Tibial artery (tissue), 4 donors: ENCODE results near the gene CIDEA.
A peak's percentile ranks its signal among the peaks of the same experiment; 100 is the strongest.

Source experiments
- DNase-seq, 2 donors: peaks; one replicate each; pipeline ENCODE4 v3.0.0-alpha.2; 2019
- H3K27ac ChIP-seq, 2 donors: fragments of 200-600 bp; sonication (generic) in 1 of 2; 1 replicate in 1 of 2; 2 replicates in 1 of 2; pipeline ENCODE4 v1.5.1; 2018 to 2019; ENCODE audit warnings: mild to moderate bottlenecking in 1 of 2
- H3K27me3 ChIP-seq, 2 donors: fragments of 200-600 bp; sonication (generic) in 1 of 2; one replicate each; pipeline versions ENCODE4 v1.5.1 to v1.6.0; 2016 to 2019
- H3K36me3 ChIP-seq, 3 donors: fragments of 200-600 bp; sonication (generic) in 2 of 3; one replicate each; pipeline ENCODE4 v1.5.1; 2016 to 2019; ENCODE audit warnings: mild to moderate bottlenecking in 2 of 3
- H3K4me1 ChIP-seq, 4 donors: fragments of 200-600 bp; sonication (generic) in 2 of 4; 1 replicate in 3 of 4; 2 replicates in 1 of 4; pipeline ENCODE4 v1.5.1; 2016 to 2019
- H3K4me3 ChIP-seq, 2 donors: fragments of 200-600 bp; sonication (generic) in 1 of 2; 1 replicate in 1 of 2; 2 replicates in 1 of 2; pipeline ENCODE4 v1.5.1; 2018 to 2019; ENCODE audit warnings: mild to moderate bottlenecking in 2 of 2
- H3K9me3 ChIP-seq, 3 donors: fragments of 200-600 bp; sonication (generic) in 1 of 3; one replicate each; pipeline ENCODE4 v1.5.1; 2016 to 2019
- CTCF ChIP-seq, 2 experiments: fragments of 200-600 bp in 1 of 2; fragments of 450-650 bp in 1 of 2; IDR thresholded peaks; one replicate each; pipeline ENCODE4 v1.5.1; 2017 to 2019; ENCODE audit warnings: antibody characterized with exemption in 2 of 2, mild to moderate bottlenecking in 1 of 2, moderate library complexity in 1 of 2
- intact Hi-C: fragments of 100-400 bp; cut with DNase I; formaldehyde crosslinking; loops from one replicate; pipeline ENCODE4 v1.15.0; 2023; ENCODE audit warnings: low total_unique reads

Gene CIDEA

GRCh38 chr18:12291690-12292089 lies 37.5 kb downstream of the CIDEA start:
- H3K4me1 ChIP-seq: peaks cover 0 to 20% (median 17%) of the 10 kb centered on the region in 4 donors
- intact Hi-C loops: no loop called here
- no peak overlapping the region for H3K27ac ChIP-seq
- no peaks in the 10 kb centered on the region for H3K9me3 ChIP-seq
- H3K4me3 ChIP-seq: no peak overlapping the region
- no peak for DNase-seq
- TF ChIP-seq CTCF (IDR thresholded peaks at IDR 0.05): no peak
- H3K27me3 ChIP-seq: no peaks in the 10 kb centered on the region
- no peaks in the 10 kb centered on the region for H3K36me3 ChIP-seq

GRCh38 chr18:12293831-12294230 lies 39.7 kb downstream of the CIDEA start:
- Histone ChIP-seq H3K4me1 (peaks cover 0 to 6% (median 3%) of the 10 kb centered on the region in 4 donors), H3K27ac (no peak overlapping the region), H3K36me3 (no peaks in the 10 kb centered on the region), H3K4me3 (no peak overlapping the region), H3K27me3 (no peaks in the 10 kb centered on the region), H3K9me3 (no peaks in the 10 kb centered on the region)
- DNase-seq: peak in 1 of 2 donors; percentile 41
- TF ChIP-seq CTCF (IDR thresholded peaks at IDR 0.05): no peak
- intact Hi-C loops: no loop called here

- Histone ChIP-seq H3K27me3 (no peaks in the 10 kb centered on the region), H3K27ac (no peak overlapping the region), H3K9me3 (no peaks in the 10 kb centered on the region), H3K4me1 (no peaks in the 10 kb centered on the region), H3K4me3 (no peak overlapping the region), H3K36me3 (no peaks in the 10 kb centered on the region)
- TF ChIP-seq CTCF (IDR thresholded peaks at IDR 0.05): no peak
- no peak for DNase-seq
- intact Hi-C loops: no loop called here
These were observed 41.4 kb downstream of the CIDEA start for GRCh38 chr18:12295389-12296086.

- intact Hi-C loops: no loop called here
- H3K4me3 ChIP-seq: no peak overlapping the region
- no peak for TF ChIP-seq CTCF (IDR thresholded peaks at IDR 0.05)
- no peak overlapping the region for H3K27ac ChIP-seq
- H3K36me3 ChIP-seq: no peaks in the 10 kb centered on the region
- H3K4me1 ChIP-seq: no peaks in the 10 kb centered on the region
- H3K9me3 ChIP-seq: no peaks in the 10 kb centered on the region
- no peaks in the 10 kb centered on the region for H3K27me3 ChIP-seq
- DNase-seq: peak in 1 of 2 donors; percentile 43
These were observed 41.9 kb downstream of the CIDEA start for GRCh38 chr18:12296087-12296403.

GRCh38 chr18:12296457-12296856 lies 42.3 kb downstream of the CIDEA start:
- Histone ChIP-seq H3K9me3 (no peaks in the 10 kb centered on the region), H3K27me3 (no peaks in the 10 kb centered on the region), H3K36me3 (no peaks in the 10 kb centered on the region), H3K4me1 (no peaks in the 10 kb centered on the region), H3K4me3 (no peak overlapping the region), H3K27ac (no peak overlapping the region)
- DNase-seq: peak in 1 of 2 donors; percentile 31
- intact Hi-C loops: no loop called here
- no peak for TF ChIP-seq CTCF (IDR thresholded peaks at IDR 0.05)

GRCh38 chr18:12299862-12300261 lies 45.7 kb downstream of the CIDEA start:
- Histone ChIP-seq H3K9me3 (no peaks in the 10 kb centered on the region), H3K27me3 (no peaks in the 10 kb centered on the region), H3K4me1 (no peaks in the 10 kb centered on the region), H3K27ac (no peak overlapping the region), H3K36me3 (no peaks in the 10 kb centered on the region), H3K4me3 (no peak overlapping the region)
- TF ChIP-seq CTCF (IDR thresholded peaks at IDR 0.05): no peak
- intact Hi-C loops: no loop called here
- DNase-seq: peak in 1 of 2 donors; percentile 11
